GM12878 (cell line): ENCODE measurements around the gene KRTAP5-11. TPM values are rescaled to one million over a fixed set of nuclear protein-coding genes. Genes with fewer than 3 reads are reported as not detected.
"Not testable (repeated sequence)": the region's sequence is repeated elsewhere in the genome, so short reads cannot be mapped to it uniquely, and the experiment has no call there.

Source experiments
- ATAC-seq: fragments of 200-7000 bp; cut with Tn5 transposase; 3 replicates; pipeline ENCODE4 v1.9.1; 2020; ENCODE audit warnings: mild to moderate bottlenecking, moderate library complexity
- BruUV-seq: library from RNA; stranded (reverse); fragments of 400-500 nt; replicated peaks from 2 replicates; lab custom pipeline; 2021; lab: Mats Ljungman, UMichigan
- CTCF ChIA-PET: fragments of 300-600 bp; sonication (Branson Sonifier 250); formaldehyde crosslinking; extraction: SDS; loops from one replicate; lab custom pipeline; 2021; ENCODE audit warnings: inconsistent platforms; lab: Yijun Ruan, JAX
- POLR2A ChIA-PET: fragments of 350-600 bp; formaldehyde crosslinking; extraction: SDS; loops from one replicate; lab custom pipeline; 2021; ENCODE audit warnings: inconsistent platforms; lab: Charles Lee
- RAD21 ChIA-PET: fragments of 300-600 bp; sonication (Branson Sonifier 250); formaldehyde crosslinking; loops from one replicate; lab custom pipeline; 2023; ENCODE audit warnings: antibody characterized with exemption; ENCODE audit not compliant: unreplicated experiment; lab: Charles Lee
- SMC1A ChIA-PET: fragments of 300-600 bp; sonication (Branson Sonifier 250); formaldehyde crosslinking; loops from one replicate; lab custom pipeline; 2023; ENCODE audit not compliant: unreplicated experiment, uncharacterized antibody; lab: Charles Lee
- DNase-seq: peaks from one replicate; pipeline ENCODE4 v3.0.0-alpha.2; 2011; ENCODE audit warnings: low read depth, low spot score
- FAIRE-seq: peaks from 3 replicates; lab custom pipeline; 2011; peaks lifted over from hg19 to GRCh38; lab: Jason Lieb, UNC
- H2AFZ ChIP-seq: 2 replicates; pipeline ENCODE4 v1.6.0; 2011; ENCODE audit warnings: low read depth, low read length, control low read depth; ENCODE audit not compliant: control insufficient read depth
- H3K27ac ChIP-seq: 2 replicates; pipeline ENCODE4 v1.5.1; 2011; ENCODE audit warnings: control low read depth; ENCODE audit not compliant: control insufficient read depth, insufficient read depth
- H3K27me3 ChIP-seq, 2 experiments: replicated peaks in 1 of 2; 2 replicates each; pipeline versions ENCODE4 v1.6.0 to v1.6.1; 2011; ENCODE audit warnings: low read length in 1 of 2; ENCODE audit not compliant: control insufficient read depth in 2 of 2, insufficient read depth in 2 of 2
- H3K36me3 ChIP-seq, 2 experiments: 2 replicates each; pipeline ENCODE4 v1.5.1; 2011; ENCODE audit warnings: low read length in 1 of 2; ENCODE audit not compliant: control insufficient read depth in 2 of 2, insufficient read depth in 2 of 2
- H3K4me1 ChIP-seq: 2 replicates; pipeline ENCODE4 v1.6.1; 2011; ENCODE audit warnings: mild to moderate bottlenecking, low read length, moderate library complexity, mixed read lengths; ENCODE audit not compliant: control insufficient read depth, insufficient read depth
- H3K4me2 ChIP-seq: 2 replicates; pipeline ENCODE4 v1.6.0; 2011; ENCODE audit warnings: control low read depth; ENCODE audit not compliant: control insufficient read depth, insufficient read depth
- H3K4me3 ChIP-seq: fragments of 200-600 bp; sonication (generic); 2 replicates; pipeline ENCODE4 v1.5.1; 2016
- H3K79me2 ChIP-seq: 2 replicates; pipeline ENCODE4 v1.6.0; 2011; ENCODE audit warnings: low read length; ENCODE audit not compliant: control insufficient read depth, insufficient read depth
- H3K9ac ChIP-seq: 2 replicates; pipeline ENCODE4 v1.8.0; 2011; ENCODE audit warnings: low read length, control low read depth, mixed read lengths; ENCODE audit not compliant: control insufficient read depth, insufficient read depth
- H3K9me3 ChIP-seq: replicated peaks from 3 replicates; pipeline ENCODE4 v1.5.1; 2011; ENCODE audit warnings: mild to moderate bottlenecking, low read length; ENCODE audit not compliant: control insufficient read depth, insufficient read depth
- H4K20me1 ChIP-seq: 2 replicates; pipeline ENCODE4 v1.6.0; 2011; ENCODE audit not compliant: control insufficient read depth, insufficient read depth
- EED ChIP-seq: sonication (generic); IDR thresholded peaks from 2 replicates; pipeline ENCODE4 v1.6.1; 2016; ENCODE audit warnings: antibody characterized with exemption, low read depth
- HDGF ChIP-seq: fragments of 450-650 bp; IDR thresholded peaks from 2 replicates; pipeline ENCODE4 v1.6.1; 2016; ENCODE audit warnings: antibody characterized with exemption
- MEF2B ChIP-seq: fragments of 450-650 bp; IDR thresholded peaks from 2 replicates; pipeline ENCODE4 v1.6.1; 2018; ENCODE audit warnings: mild to moderate bottlenecking, moderate library complexity; ENCODE audit not compliant: partially characterized antibody, poor library complexity, severe bottlenecking
- SMC3 ChIP-seq: IDR thresholded peaks from 2 replicates; pipeline ENCODE4 v1.6.1; 2011; ENCODE audit warnings: low read length, improper control_type of control experiment, borderline replicate concordance
- WGBS: methylation state at CpG from one replicate; pipeline ENCODE4 v1.1.6; 2016; ENCODE audit warnings: low lambda C conversion rate; ENCODE audit not compliant: insufficient replicate concordance, insufficient coverage; ENCODE audit errors: missing lambda C conversion rate; 5-methylcytosine and 5-hydroxymethylcytosine counted together
- in situ Hi-C: fragments of 300-500 bp; cut with MboI; formaldehyde crosslinking; loops from 9 replicates; pipeline ENCODE4 v1.14.3; 2018; ENCODE audit warnings: mixed read lengths
- intact Hi-C: fragments of 100-400 bp; cut with micrococcal nuclease; formaldehyde crosslinking; loops from one replicate; pipeline ENCODE4 v1.14.2; 2022; ENCODE audit not compliant: unreplicated experiment
- polyA plus RNA-seq, 11 experiments: library from polyadenylated mRNA; depleted of rRNA in 4 of 11; unstranded in 6 of 11; stranded (reverse) in 5 of 11; fragments of >200 nt; fragmentation: Nextera tagmentation in 4 of 11; fragmentation: Illumina TruSeq in 1 of 11; extraction: Ambion mirVana in 4 of 11; extraction: Trizol in 1 of 11; gene quantifications; 1 replicate in 1 of 11; 2 replicates in 10 of 11; pipeline versions ENCODE4 v1.2.1 to v1.2.3, GENCODE V29; 2011 to 2016; ENCODE audit warnings: inconsistent platforms in 2 of 11, missing spikeins in 2 of 11, low read depth in 1 of 11
- total RNA-seq, 4 experiments: library from RNA; depleted of rRNA in 3 of 4; stranded (reverse); fragments of >200 nt in 3 of 4; fragmentation: Illumina TruSeq in 1 of 4; extraction: Trizol in 1 of 4; gene quantifications; 2 replicates each; pipeline versions ENCODE4 v1.2.1 to v1.2.3, GENCODE V29; 2013 to 2021
- TF ChIP-seq, protein P1 (sequence below): IDR thresholded peaks from 2 replicates; pipeline ENCODE4 v1.6.1; 2012; ENCODE audit warnings: improper control_type of control experiment, low read depth, low read length; ENCODE audit not compliant: insufficient replicate concordance
- TF ChIP-seq, protein P2 (sequence below): fragments of 150-350 bp; IDR thresholded peaks from 2 replicates; pipeline ENCODE4 v1.6.1; 2016; ENCODE audit warnings: low read depth, low read length

KRTAP5-11 gene
- total and polyA plus RNA-seq, 10 of the 15 experiments (the other 5 are each of a cell fraction or from before 2014, with no cell fraction given): not detected

DNA sequence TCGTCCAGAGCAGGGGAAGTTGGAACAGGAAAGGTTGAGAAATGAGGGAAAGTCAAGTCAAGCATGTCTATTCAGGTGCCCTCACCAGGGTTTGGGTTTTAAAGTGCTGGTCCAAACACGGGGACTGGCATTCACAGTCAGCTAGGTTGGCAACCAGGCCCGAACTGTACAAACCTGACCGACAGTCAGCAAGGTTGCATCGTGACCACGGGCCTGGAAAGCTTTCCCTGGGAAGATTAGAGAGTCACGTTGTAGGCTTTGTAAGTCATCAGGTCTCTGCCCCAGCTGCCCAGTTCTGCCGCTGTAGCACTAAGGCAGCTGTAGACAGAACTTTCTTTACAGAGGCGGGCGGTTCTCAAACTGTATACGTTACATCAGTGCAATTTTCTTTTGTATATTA, 9.9 kb downstream of the KRTAP5-11 start (continued):
- TF ChIP-seq, protein P1, sequence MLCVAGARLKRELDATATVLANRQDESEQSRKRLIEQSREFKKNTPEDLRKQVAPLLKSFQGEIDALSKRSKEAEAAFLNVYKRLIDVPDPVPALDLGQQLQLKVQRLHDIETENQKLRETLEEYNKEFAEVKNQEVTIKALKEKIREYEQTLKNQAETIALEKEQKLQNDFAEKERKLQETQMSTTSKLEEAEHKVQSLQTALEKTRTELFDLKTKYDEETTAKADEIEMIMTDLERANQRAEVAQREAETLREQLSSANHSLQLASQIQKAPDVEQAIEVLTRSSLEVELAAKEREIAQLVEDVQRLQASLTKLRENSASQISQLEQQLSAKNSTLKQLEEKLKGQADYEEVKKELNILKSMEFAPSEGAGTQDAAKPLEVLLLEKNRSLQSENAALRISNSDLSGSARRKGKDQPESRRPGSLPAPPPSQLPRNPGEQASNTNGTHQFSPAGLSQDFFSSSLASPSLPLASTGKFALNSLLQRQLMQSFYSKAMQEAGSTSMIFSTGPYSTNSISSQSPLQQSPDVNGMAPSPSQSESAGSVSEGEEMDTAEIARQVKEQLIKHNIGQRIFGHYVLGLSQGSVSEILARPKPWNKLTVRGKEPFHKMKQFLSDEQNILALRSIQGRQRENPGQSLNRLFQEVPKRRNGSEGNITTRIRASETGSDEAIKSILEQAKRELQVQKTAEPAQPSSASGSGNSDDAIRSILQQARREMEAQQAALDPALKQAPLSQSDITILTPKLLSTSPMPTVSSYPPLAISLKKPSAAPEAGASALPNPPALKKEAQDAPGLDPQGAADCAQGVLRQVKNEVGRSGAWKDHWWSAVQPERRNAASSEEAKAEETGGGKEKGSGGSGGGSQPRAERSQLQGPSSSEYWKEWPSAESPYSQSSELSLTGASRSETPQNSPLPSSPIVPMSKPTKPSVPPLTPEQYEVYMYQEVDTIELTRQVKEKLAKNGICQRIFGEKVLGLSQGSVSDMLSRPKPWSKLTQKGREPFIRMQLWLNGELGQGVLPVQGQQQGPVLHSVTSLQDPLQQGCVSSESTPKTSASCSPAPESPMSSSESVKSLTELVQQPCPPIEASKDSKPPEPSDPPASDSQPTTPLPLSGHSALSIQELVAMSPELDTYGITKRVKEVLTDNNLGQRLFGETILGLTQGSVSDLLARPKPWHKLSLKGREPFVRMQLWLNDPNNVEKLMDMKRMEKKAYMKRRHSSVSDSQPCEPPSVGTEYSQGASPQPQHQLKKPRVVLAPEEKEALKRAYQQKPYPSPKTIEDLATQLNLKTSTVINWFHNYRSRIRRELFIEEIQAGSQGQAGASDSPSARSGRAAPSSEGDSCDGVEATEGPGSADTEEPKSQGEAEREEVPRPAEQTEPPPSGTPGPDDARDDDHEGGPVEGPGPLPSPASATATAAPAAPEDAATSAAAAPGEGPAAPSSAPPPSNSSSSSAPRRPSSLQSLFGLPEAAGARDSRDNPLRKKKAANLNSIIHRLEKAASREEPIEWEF: no peak
- TF ChIP-seq EED (no peak), MEF2B (no peak), SMC3 (no peak), HDGF (no peak)
- TF ChIP-seq, protein P2, sequence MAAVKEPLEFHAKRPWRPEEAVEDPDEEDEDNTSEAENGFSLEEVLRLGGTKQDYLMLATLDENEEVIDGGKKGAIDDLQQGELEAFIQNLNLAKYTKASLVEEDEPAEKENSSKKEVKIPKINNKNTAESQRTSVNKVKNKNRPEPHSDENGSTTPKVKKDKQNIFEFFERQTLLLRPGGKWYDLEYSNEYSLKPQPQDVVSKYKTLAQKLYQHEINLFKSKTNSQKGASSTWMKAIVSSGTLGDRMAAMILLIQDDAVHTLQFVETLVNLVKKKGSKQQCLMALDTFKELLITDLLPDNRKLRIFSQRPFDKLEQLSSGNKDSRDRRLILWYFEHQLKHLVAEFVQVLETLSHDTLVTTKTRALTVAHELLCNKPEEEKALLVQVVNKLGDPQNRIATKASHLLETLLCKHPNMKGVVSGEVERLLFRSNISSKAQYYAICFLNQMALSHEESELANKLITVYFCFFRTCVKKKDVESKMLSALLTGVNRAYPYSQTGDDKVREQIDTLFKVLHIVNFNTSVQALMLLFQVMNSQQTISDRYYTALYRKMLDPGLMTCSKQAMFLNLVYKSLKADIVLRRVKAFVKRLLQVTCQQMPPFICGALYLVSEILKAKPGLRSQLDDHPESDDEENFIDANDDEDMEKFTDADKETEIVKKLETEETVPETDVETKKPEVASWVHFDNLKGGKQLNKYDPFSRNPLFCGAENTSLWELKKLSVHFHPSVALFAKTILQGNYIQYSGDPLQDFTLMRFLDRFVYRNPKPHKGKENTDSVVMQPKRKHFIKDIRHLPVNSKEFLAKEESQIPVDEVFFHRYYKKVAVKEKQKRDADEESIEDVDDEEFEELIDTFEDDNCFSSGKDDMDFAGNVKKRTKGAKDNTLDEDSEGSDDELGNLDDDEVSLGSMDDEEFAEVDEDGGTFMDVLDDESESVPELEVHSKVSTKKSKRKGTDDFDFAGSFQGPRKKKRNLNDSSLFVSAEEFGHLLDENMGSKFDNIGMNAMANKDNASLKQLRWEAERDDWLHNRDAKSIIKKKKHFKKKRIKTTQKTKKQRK: no peak

DNA sequence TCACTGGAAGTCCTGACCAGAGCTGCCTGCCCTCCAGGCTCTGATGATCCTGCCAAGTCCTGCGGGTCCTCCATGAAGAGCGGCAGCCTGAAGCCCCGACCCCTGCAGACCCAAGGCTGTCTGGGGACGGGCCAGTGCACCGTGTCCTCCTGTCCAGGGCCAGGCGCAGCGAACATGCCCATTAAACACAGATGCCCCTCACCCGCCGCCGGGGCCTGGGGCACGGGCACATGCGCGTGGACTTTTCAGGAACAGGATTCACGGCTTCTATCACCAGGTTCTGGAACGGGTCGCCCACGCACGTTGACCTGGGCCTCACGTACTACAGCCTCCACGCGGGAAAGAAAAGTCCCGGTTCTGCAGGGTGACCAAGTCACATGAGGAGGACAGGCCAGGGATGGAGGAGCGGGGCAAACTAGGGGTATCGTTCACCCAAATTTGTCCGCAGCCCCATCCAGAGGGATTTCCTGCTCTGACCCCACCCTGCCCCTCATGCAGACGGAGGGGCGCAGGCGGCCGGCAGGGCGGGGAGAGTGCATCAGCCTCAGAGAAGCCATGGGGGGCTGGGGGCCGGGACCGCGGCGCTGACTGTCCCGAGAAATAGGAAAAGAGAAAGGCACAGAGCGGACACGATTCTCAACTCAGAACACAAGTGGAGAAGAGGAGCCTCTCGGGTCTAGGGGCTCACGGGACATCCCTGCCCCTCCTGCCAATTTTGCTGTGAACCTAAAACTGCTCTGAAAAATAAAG, 11.4 kb downstream of the KRTAP5-11 start:
- H3K9ac ChIP-seq, RAD21 ChIA-PET, H3K4me3 ChIP-seq, H3K9me3 ChIP-seq, CTCF ChIA-PET, H3K79me2 ChIP-seq, H4K20me1 ChIP-seq, FAIRE-seq, SMC1A ChIA-PET, H3K36me3 ChIP-seq, intact Hi-C loops, H3K27ac ChIP-seq, H3K4me1 ChIP-seq, ATAC-seq, H3K27me3 ChIP-seq, H2AFZ ChIP-seq, DNase-seq, H3K4me2 ChIP-seq, BruUV-seq, in situ Hi-C loops, POLR2A ChIA-PET: not testable (repeated sequence)
- 67% methylated on average over 24 of the region's 39 CpGs for WGBS
